H7 (cell line): ENCODE results near the gene BTF3L4. TPM values are rescaled to one million over a fixed set of nuclear protein-coding genes. Genes with fewer than 3 reads are reported as not detected.

ENCODE experiments used
- DNase-seq: peaks from one replicate; pipeline ENCODE4 v3.0.0; 2012
- H3K27me3 ChIP-seq: 2 replicates; pipeline ENCODE4 v1.6.0; 2011; ENCODE audit warnings: mild to moderate bottlenecking, low read length; ENCODE audit not compliant: control insufficient read depth, insufficient read depth
- H3K36me3 ChIP-seq: replicated peaks from 2 replicates; pipeline ENCODE4 v1.5.1; 2011; ENCODE audit warnings: low read length; ENCODE audit not compliant: control insufficient read depth, insufficient read depth
- H3K4me3 ChIP-seq: 2 replicates; pipeline ENCODE4 v1.5.1; 2011; ENCODE audit warnings: low read depth, mild to moderate bottlenecking, control low read depth, low read length, moderate library complexity; ENCODE audit not compliant: insufficient read depth
- total RNA-seq: library from RNA; depleted of rRNA; stranded (reverse); fragments of >200 nt; shearing (Covaris generic); gene quantifications from 2 replicates; pipeline ENCODE4 v1.2.3, GENCODE V29; 2014; rRNA removed

The BTF3L4 gene
- total RNA-seq, 1 experiment from 2014 or later, result 96.9 TPM

DNA sequence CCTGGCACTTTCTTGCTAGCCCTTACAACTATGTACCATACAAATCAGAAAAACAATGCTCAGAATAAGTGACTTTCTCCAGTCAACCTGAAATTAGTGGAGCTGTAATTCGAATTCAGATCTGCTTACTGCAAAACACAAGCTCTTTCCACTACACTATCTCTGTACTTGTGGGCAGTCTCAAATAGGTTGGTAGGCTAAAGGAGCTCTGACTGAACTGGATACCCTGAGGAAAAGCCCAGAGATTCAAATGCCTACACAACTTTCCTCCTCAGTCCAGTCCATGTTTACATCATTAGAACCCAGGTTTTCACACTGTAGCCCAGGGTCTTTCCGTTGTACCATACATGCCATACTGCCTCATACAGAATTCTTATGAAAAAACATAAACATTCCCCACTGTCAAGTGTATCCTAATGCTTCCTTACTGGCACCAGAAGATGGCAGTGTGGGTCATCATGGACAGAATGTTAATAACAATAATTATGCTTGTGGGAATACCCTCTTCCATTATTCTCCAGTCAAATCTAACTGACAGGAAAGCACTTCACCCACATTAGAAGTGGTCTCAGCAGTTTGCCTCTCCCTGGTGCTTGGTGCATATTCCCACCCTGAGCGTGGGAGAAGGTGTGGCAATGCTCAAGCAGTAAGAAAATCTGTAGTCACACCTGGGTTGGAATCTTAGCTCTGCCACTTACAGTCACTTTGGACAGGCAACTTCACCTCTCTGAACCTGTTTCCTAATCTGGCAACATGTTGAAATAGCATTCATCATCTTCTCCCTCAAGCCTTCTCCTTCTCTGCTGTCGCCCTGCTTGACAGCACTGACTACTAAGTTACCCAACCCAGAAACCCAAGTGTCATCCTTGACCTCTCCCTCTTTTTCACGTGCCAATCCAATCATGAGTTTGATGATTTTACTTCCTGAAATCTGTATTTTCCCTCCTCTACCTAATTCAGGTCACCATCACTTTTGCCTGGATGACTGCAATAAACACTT lies 71.4 kb downstream of the BTF3L4 start:
- no peak for DNase-seq
- H3K4me3 ChIP-seq, result no peak overlapping the region
- no peaks in the 10 kb centered on the region for H3K27me3 ChIP-seq
- H3K36me3 ChIP-seq, result no peaks in the 10 kb centered on the region

- no peak overlapping the region for H3K4me3 ChIP-seq
These were observed 83.9 kb downstream of the BTF3L4 start for GRCh38 chr1:52139817-52140540.

More at GRCh38 chr1:52139817-52140540, 83.9 kb downstream of the BTF3L4 start:
- Histone ChIP-seq H3K27me3 (peaks cover 8% of the 10 kb centered on the region), H3K36me3 (no peaks in the 10 kb centered on the region)
- no peak for DNase-seq

Other genes starting within 250 kb of the BTF3L4 start
- gene NRDC, start 177.6 kb upstream of the BTF3L4 start, total RNA-seq, result 103 and 146 TPM in 2 replicates
- gene RAB3B, start 65.6 kb upstream of the BTF3L4 start, total RNA-seq, result 22.4 and 29.6 TPM in 2 replicates
- 16.9 and 20.8 TPM in 2 replicates for gene KTI12, start 22.5 kb upstream of the BTF3L4 start, total RNA-seq
- gene TXNDC12, start 1.1 kb upstream of the BTF3L4 start, total RNA-seq, result 79.2 and 90.2 TPM in 2 replicates
- gene ZFYVE9, start 85.8 kb downstream of the BTF3L4 start, total RNA-seq, result 18.0 and 23.8 TPM in 2 replicates